Neural progenitor cell (in vitro differentiated cells): ENCODE results near the gene SLC12A7. TPM values are rescaled to one million over a fixed set of nuclear protein-coding genes. Genes with fewer than 3 reads are reported as not detected.

ENCODE experiments used
- DNase-seq: peaks from one replicate; pipeline ENCODE4 v3.0.0-alpha.2; 2016; ENCODE audit warnings: low spot score
- H2AFZ ChIP-seq: fragments of 200-600 bp; sonication (generic); replicated peaks from 2 replicates; pipeline ENCODE4 v1.6.1; 2016; ENCODE audit warnings: antibody characterized with exemption
- H3F3A ChIP-seq: fragments of 200-600 bp; sonication (generic); 2 replicates; pipeline ENCODE4 v1.6.1; 2016; ENCODE audit warnings: antibody characterized with exemption, low read depth
- H3K27ac ChIP-seq: fragments of 200-600 bp; sonication (generic); 2 replicates; pipeline ENCODE4 v1.5.1; 2016; ENCODE audit warnings: mild to moderate bottlenecking
- H3K27me3 ChIP-seq: fragments of 200-600 bp; sonication (generic); 2 replicates; pipeline ENCODE4 v1.6.1; 2016; ENCODE audit warnings: mild to moderate bottlenecking, moderate library complexity
- H3K36me3 ChIP-seq: fragments of 200-600 bp; sonication (generic); 2 replicates; pipeline ENCODE4 v1.5.1; 2016
- H3K4me1 ChIP-seq: fragments of 200-600 bp; sonication (generic); 2 replicates; pipeline ENCODE4 v1.6.1; 2016; ENCODE audit warnings: mixed run types
- H3K4me2 ChIP-seq: fragments of 200-600 bp; sonication (generic); 2 replicates; pipeline ENCODE4 v1.6.1; 2016
- H3K4me3 ChIP-seq: fragments of 200-600 bp; sonication (generic); 2 replicates; pipeline ENCODE4 v1.5.1; 2016
- H3K79me2 ChIP-seq: fragments of 200-600 bp; sonication (generic); 2 replicates; pipeline ENCODE4 v1.6.1; 2016; ENCODE audit warnings: low read depth
- H3K9ac ChIP-seq: fragments of 200-600 bp; sonication (generic); 2 replicates; pipeline ENCODE4 v1.6.1; 2016
- H3K9me3 ChIP-seq: fragments of 200-600 bp; sonication (generic); 2 replicates; pipeline ENCODE4 v1.5.1; 2016; ENCODE audit warnings: low read depth
- H4K20me1 ChIP-seq: fragments of 200-600 bp; sonication (generic); 2 replicates; pipeline ENCODE4 v1.6.1; 2016; ENCODE audit warnings: low read depth
- H3K27ac Mint-ChIP-seq: 3 replicates; pipeline ENCODE4 v1.8.0; 2021; ENCODE audit warnings: mixed read lengths
- H3K27me3 Mint-ChIP-seq: 2 replicates; pipeline ENCODE4 v1.8.0; 2022; ENCODE audit warnings: low read depth, mild to moderate bottlenecking, inconsistent platforms, moderate library complexity, mixed read lengths; ENCODE audit not compliant: insufficient read depth
- H3K36me3 Mint-ChIP-seq: 3 replicates; pipeline ENCODE4 v1.8.0; 2021; ENCODE audit warnings: mixed read lengths
- H3K4me1 Mint-ChIP-seq: 3 replicates; pipeline ENCODE4 v1.8.0; 2021; ENCODE audit warnings: mixed read lengths
- H3K4me3 Mint-ChIP-seq: 3 replicates; pipeline ENCODE4 v1.8.0; 2021; ENCODE audit warnings: mild to moderate bottlenecking, moderate library complexity, mixed read lengths
- H3K9me3 Mint-ChIP-seq: 3 replicates; pipeline ENCODE4 v1.8.0; 2020; ENCODE audit warnings: mixed read lengths
- EZH2 ChIP-seq: fragments of 200-600 bp; sonication (generic); IDR thresholded peaks from 2 replicates; pipeline ENCODE4 v1.6.1; 2017; ENCODE audit warnings: antibody characterized with exemption, mild to moderate bottlenecking, moderate library complexity
- EZH2phosphoT487 ChIP-seq: fragments of 200-600 bp; sonication (generic); IDR thresholded peaks from 2 replicates; pipeline ENCODE4 v1.6.1; 2017; ENCODE audit warnings: antibody characterized with exemption
- total RNA-seq: library from RNA; depleted of rRNA; stranded (reverse); fragments of >200 nt; gene quantifications from 2 replicates; pipeline ENCODE4 v1.2.3, GENCODE V29; 2015; ENCODE audit warnings: low replicate concordance
- TF ChIP-seq, protein P1 (sequence below): fragments of 200-600 bp; sonication (generic); IDR thresholded peaks from 2 replicates; pipeline ENCODE4 v1.5.1; 2017; ENCODE audit warnings: antibody characterized with exemption, mild to moderate bottlenecking

SLC12A7 gene
- total RNA-seq, 1 donor from 2014 or later = 7.5 TPM

DNA sequence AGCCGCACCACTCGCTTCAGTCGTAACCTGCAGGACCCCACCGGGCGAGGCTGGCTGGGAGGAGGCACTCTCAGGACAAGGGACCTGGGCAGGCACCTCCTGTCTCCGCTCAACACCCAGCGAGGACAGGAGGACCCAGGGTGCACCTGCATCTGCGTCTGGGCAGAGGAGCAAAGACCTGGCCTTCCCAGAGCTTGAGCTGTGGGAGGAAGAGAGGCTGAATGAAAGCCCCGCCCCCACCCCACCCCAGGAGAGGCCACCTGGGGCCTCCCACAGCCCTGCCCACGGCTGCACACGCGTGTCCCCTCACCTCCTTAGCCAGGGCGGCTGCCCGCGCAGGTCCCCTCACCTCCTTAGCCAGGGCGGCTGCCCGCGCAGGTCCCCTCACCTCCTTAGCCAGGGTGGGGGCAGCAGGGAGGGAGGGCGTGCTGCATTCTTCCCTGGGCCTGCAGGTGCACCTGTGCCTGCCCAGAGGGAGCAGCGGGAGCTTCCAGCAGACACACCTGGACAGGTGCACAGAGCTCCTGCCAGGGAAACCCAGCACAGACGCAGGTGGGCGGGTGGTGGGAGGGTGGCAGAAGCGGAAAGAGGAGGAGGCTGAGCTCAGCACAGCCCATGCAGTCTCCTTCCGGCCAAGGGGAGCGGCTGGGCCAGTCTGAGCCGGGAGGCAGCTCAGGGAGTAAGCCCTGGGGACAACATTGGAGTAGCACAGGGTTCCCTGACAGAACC, 18.5 kb upstream of the SLC12A7 start:
- H3K36me3 ChIP-seq = no peaks in the 10 kb centered on the region
- no peak for TF ChIP-seq EZH2phosphoT487
- DNase-seq = no peak
- Mint-ChIP-seq H3K4me1 (peaks cover 10% of the 10 kb centered on the region), H3K27ac (no peak overlapping the region), H3K9me3 (no peaks in the 10 kb centered on the region), H3K36me3 (no peaks in the 10 kb centered on the region), H3K4me3 (no peak overlapping the region), H3K27me3 (no peaks in the 10 kb centered on the region)
- no peaks in the 10 kb centered on the region for H3K9me3 ChIP-seq
- no peaks in the 10 kb centered on the region for H3K79me2 ChIP-seq
- no peak overlapping the region for H3K27ac ChIP-seq
- no peak overlapping the region for H3K4me3 ChIP-seq
- no peaks in the 10 kb centered on the region for H3K27me3 ChIP-seq
- H3K9ac ChIP-seq = no peak overlapping the region
- H4K20me1 ChIP-seq = no peaks in the 10 kb centered on the region
- peaks cover 6% of the 10 kb centered on the region for H3K4me1 ChIP-seq
- H2AFZ ChIP-seq = no peak overlapping the region
- H3F3A ChIP-seq = no peaks in the 10 kb centered on the region
- H3K4me2 ChIP-seq = no peak overlapping the region

DNA sequence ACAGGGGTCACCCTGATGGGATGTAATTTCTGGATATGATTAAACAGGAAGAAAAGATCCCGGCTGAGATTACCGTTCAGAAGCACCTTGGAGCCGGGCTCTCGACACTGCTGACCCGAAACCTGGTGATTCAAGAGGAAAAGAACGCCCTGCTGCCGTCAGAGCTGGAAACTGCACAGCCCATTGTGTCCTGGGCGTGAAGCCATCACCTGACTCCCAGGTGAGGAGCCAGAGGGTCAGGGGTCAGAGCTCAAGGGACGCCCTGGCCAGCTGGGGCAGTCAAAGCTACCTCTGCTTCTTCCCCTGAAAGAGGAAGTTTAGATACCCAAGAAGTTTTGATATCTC, 17.8 kb upstream of the SLC12A7 start:
- no peak overlapping the region for H3K27ac ChIP-seq

DNA sequence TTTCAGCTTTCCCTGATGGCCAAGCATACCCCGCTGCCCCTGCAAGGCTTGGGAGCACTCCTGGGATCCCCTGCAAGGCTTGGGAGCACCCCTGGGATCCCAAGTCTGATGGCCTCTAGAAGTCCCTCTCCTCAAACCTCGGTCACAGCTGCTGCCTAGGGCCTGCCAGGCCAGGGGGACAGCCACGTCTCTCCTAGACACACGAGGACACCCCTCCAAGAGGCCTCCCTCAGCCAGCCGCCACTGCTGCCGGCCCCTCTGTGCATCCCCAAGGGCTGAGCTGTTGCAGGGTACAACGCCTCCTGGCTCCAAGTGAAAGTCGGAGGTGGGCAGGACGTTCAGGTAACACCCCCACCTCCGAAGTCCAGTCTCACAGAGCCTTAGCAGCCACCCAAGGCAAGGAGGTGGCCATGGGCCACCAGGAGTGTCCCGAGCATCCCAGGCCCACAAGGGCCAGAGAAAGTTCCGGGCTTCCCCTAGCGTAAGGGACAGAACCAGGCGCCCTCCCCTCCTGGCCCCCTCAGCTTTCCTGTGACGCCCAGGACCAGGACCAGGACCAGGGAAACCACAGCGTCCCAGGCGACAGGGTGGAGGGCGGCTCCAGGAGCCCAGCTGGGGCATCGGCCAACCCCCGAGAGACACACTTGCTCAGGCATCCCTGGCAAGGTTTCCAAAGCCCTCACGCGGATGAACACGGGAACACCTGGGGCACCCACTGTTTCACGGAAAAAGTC, 17.3 kb upstream of the SLC12A7 start:
- Mint-ChIP-seq H3K4me1 (peaks cover 8% of the 10 kb centered on the region), H3K9me3 (peaks cover 2% of the 10 kb centered on the region), H3K27me3 (no peaks in the 10 kb centered on the region), H3K4me3 (no peak overlapping the region), H3K27ac (no peak overlapping the region), H3K36me3 (no peaks in the 10 kb centered on the region)
- no peaks in the 10 kb centered on the region for H3K36me3 ChIP-seq
- no peak for DNase-seq
- H3K4me3 ChIP-seq = no peak overlapping the region
- H3K4me1 ChIP-seq = peaks cover 6% of the 10 kb centered on the region
- no peak overlapping the region for H3K9ac ChIP-seq
- H2AFZ ChIP-seq = no peak overlapping the region
- H3K9me3 ChIP-seq = no peaks in the 10 kb centered on the region
- TF ChIP-seq EZH2 (no peak), EZH2phosphoT487 (no peak)
- TF ChIP-seq, protein P1, sequence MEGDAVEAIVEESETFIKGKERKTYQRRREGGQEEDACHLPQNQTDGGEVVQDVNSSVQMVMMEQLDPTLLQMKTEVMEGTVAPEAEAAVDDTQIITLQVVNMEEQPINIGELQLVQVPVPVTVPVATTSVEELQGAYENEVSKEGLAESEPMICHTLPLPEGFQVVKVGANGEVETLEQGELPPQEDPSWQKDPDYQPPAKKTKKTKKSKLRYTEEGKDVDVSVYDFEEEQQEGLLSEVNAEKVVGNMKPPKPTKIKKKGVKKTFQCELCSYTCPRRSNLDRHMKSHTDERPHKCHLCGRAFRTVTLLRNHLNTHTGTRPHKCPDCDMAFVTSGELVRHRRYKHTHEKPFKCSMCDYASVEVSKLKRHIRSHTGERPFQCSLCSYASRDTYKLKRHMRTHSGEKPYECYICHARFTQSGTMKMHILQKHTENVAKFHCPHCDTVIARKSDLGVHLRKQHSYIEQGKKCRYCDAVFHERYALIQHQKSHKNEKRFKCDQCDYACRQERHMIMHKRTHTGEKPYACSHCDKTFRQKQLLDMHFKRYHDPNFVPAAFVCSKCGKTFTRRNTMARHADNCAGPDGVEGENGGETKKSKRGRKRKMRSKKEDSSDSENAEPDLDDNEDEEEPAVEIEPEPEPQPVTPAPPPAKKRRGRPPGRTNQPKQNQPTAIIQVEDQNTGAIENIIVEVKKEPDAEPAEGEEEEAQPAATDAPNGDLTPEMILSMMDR = no peak
- no peaks in the 10 kb centered on the region for H4K20me1 ChIP-seq
- no peak overlapping the region for H3K4me2 ChIP-seq
- H3K79me2 ChIP-seq = no peaks in the 10 kb centered on the region
- no peaks in the 10 kb centered on the region for H3K27me3 ChIP-seq
- H3F3A ChIP-seq = no peaks in the 10 kb centered on the region
- H3K27ac ChIP-seq = no peak overlapping the region

More for the DNA sequence above, 17.8 kb upstream of the SLC12A7 start:
- Histone ChIP-seq H3K27me3 (no peaks in the 10 kb centered on the region), H3K4me1 (peaks cover 6% of the 10 kb centered on the region), H3K9me3 (no peaks in the 10 kb centered on the region), H2AFZ (no peak overlapping the region), H3K36me3 (no peaks in the 10 kb centered on the region), H3K79me2 (no peaks in the 10 kb centered on the region), H3F3A (no peaks in the 10 kb centered on the region), H3K9ac (no peak overlapping the region), H3K4me3 (no peak overlapping the region), H4K20me1 (no peaks in the 10 kb centered on the region), H3K4me2 (no peak overlapping the region)
- Mint-ChIP-seq H3K4me3 (no peak overlapping the region), H3K27ac (peak overlapping the region; percentile 53), H3K36me3 (no peaks in the 10 kb centered on the region), H3K4me1 (peaks cover 10% of the 10 kb centered on the region), H3K9me3 (no peaks in the 10 kb centered on the region), H3K27me3 (no peaks in the 10 kb centered on the region)
- TF ChIP-seq EZH2phosphoT487 (no peak), EZH2 (no peak)
- TF ChIP-seq, protein P1 = no peak
- DNase-seq = no peak
